IgD-negative memory B cell (primary cell): ENCODE results near the gene ARHGAP22. TPM values are rescaled to one million over a fixed set of nuclear protein-coding genes. Genes with fewer than 3 reads are reported as not detected.

Experiments
- H3K27ac Mint-ChIP-seq, 3 donors: one replicate each; pipeline ENCODE4 v1.8.0; 2020 to 2022; ENCODE audit warnings: mild to moderate bottlenecking in 3 of 3, mixed read lengths in 3 of 3, moderate library complexity in 1 of 3
- H3K27me3 Mint-ChIP-seq: one replicate; pipeline ENCODE4 v1.8.0; 2021; ENCODE audit warnings: mixed read lengths
- H3K36me3 Mint-ChIP-seq: one replicate; pipeline ENCODE4 v1.8.0; 2020; ENCODE audit warnings: mild to moderate bottlenecking, mixed read lengths
- H3K4me1 Mint-ChIP-seq, 3 donors: one replicate each; pipeline ENCODE4 v1.8.0; 2020 to 2022; ENCODE audit warnings: mixed read lengths in 3 of 3, mild to moderate bottlenecking in 1 of 3
- H3K4me3 Mint-ChIP-seq, 4 donors: one replicate each; pipeline ENCODE4 v1.8.0; 2020 to 2022; ENCODE audit warnings: mild to moderate bottlenecking in 4 of 4, mixed read lengths in 4 of 4, moderate library complexity in 3 of 4
- H3K9me3 Mint-ChIP-seq, 3 donors: one replicate each; pipeline ENCODE4 v1.8.0; 2020 to 2021; ENCODE audit warnings: mixed read lengths in 3 of 3, mild to moderate bottlenecking in 1 of 3
- polyA plus RNA-seq: library from polyadenylated mRNA; unstranded; fragments of 300-500 nt; fragmentation: Illumina TruSeq; gene quantifications from one replicate; pipeline ENCODE4 v1.2.3, GENCODE V29; 2021

The ARHGAP22 gene
- polyA plus RNA-seq, 1 donor from 2014 or later, result 0.64 TPM

- Mint-ChIP-seq H3K9me3 (peaks cover 0 to 2% (median 0%) of the 10 kb centered on the region in 3 donors), H3K4me1 (no peaks in the 10 kb centered on the region), H3K4me3 (no peak overlapping the region), H3K36me3 (no peaks in the 10 kb centered on the region), H3K27me3 (peaks cover 6% of the 10 kb centered on the region), H3K27ac (no peak overlapping the region)
These were observed 123.5 kb downstream of the ARHGAP22 start for GRCh38 chr10:48481385-48481784.

- H3K27ac Mint-ChIP-seq, result no peak overlapping the region
- no peaks in the 10 kb centered on the region for H3K4me1 Mint-ChIP-seq
- no peaks in the 10 kb centered on the region for H3K36me3 Mint-ChIP-seq
- H3K27me3 Mint-ChIP-seq, result peaks cover 7% of the 10 kb centered on the region
- H3K4me3 Mint-ChIP-seq, result no peak overlapping the region
- peaks cover 0 to 2% (median 0%) of the 10 kb centered on the region in 3 donors for H3K9me3 Mint-ChIP-seq
These were observed 124.2 kb downstream of the ARHGAP22 start for GRCh38 chr10:48480397-48481374.

DNA sequence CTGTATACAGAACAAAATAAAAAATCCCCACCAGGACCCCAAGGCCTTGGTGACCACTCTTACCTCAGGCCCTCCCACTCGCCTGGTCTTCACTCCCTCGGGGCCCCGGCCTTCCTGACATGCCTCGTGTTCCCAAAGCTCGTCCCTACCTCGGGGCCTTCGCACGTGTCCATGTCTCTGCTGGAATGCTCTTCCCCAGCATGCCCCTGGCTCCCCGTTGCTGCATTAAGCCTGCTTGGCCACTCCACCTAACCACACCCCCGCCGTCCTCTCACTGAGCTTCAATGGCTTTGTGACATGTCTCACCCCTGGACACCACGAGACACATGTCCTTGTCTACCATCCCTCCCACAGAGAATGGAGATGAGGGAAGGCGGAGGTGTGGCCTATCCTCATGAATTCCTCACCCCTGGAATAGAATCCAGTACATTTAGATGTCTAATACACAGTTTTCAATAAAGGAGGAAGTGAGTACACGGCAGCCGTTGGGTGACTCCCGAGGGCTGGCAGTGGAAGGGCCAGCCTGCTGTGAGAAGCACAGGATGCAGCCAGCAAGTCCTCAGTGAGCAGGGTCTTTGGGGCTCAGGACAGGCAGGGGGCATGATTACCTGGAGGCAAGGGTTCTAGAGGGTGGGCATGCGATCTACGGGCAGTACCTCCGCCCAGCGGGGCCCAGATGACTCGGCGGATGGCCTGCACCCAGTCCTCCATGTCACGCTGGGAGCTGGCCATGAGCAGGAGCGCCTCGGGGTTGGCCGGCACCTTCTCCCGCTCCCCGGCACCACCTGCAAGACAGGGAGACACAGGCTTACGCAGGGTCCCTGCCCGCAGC lies 125.7 kb downstream of the ARHGAP22 start:
- Mint-ChIP-seq H3K27ac (no peak overlapping the region), H3K9me3 (peaks cover 0 to 2% (median 0%) of the 10 kb centered on the region in 3 donors), H3K4me1 (no peaks in the 10 kb centered on the region), H3K36me3 (no peaks in the 10 kb centered on the region), H3K4me3 (no peak overlapping the region), H3K27me3 (peaks cover 6% of the 10 kb centered on the region)

- Mint-ChIP-seq H3K36me3 (no peaks in the 10 kb centered on the region), H3K4me1 (no peaks in the 10 kb centered on the region), H3K27ac (no peak overlapping the region), H3K4me3 (no peak overlapping the region), H3K9me3 (peaks cover 0 to 2% (median 0%) of the 10 kb centered on the region in 3 donors), H3K27me3 (peaks cover 6% of the 10 kb centered on the region)
These were observed 126.4 kb downstream of the ARHGAP22 start for GRCh38 chr10:48478469-48478868.

- no peaks in the 10 kb centered on the region for H3K4me1 Mint-ChIP-seq
- no peak overlapping the region for H3K4me3 Mint-ChIP-seq
- H3K36me3 Mint-ChIP-seq, result no peaks in the 10 kb centered on the region
- H3K9me3 Mint-ChIP-seq, result peaks cover 0 to 2% (median 0%) of the 10 kb centered on the region in 3 donors
- peak overlapping the region in 1 of 3 donors; percentile 69 for H3K27ac Mint-ChIP-seq
- peaks cover 6% of the 10 kb centered on the region for H3K27me3 Mint-ChIP-seq
These were observed 127.3 kb downstream of the ARHGAP22 start for GRCh38 chr10:48477616-48478015.

DNA sequence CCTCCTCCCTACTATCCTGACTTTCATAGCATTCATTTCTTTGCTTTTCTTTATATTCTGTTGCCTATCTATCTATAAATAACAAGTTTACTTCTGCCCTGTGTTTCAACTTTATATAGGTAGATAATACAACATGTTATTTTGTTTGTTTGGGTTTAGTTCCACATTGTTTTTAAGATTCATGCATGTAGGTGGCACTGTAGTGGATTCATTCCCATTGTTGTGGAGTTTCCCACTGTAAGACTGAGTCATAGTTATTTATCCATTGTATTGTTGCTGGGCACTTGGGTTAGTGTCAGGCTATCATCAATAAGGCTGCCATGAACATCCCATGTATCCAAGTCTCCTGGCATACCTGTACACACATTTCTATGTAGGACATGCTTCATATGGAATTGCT lies 127.7 kb downstream of the ARHGAP22 start:
- H3K36me3 Mint-ChIP-seq, result no peaks in the 10 kb centered on the region
- H3K4me1 Mint-ChIP-seq, result no peaks in the 10 kb centered on the region
- H3K27ac Mint-ChIP-seq, result no peak overlapping the region
- no peak overlapping the region for H3K4me3 Mint-ChIP-seq
- H3K9me3 Mint-ChIP-seq, result peaks cover 0 to 2% (median 0%) of the 10 kb centered on the region in 3 donors
- H3K27me3 Mint-ChIP-seq, result peaks cover 6% of the 10 kb centered on the region

- H3K4me1 Mint-ChIP-seq, result no peaks in the 10 kb centered on the region
- no peak overlapping the region for H3K4me3 Mint-ChIP-seq
- no peaks in the 10 kb centered on the region for H3K36me3 Mint-ChIP-seq
- no peak overlapping the region for H3K27ac Mint-ChIP-seq
- peaks cover 6% of the 10 kb centered on the region for H3K27me3 Mint-ChIP-seq
- H3K9me3 Mint-ChIP-seq, result peaks cover 0 to 2% (median 0%) of the 10 kb centered on the region in 3 donors
These were observed 128.4 kb downstream of the ARHGAP22 start for GRCh38 chr10:48476279-48476982.

- Mint-ChIP-seq H3K27ac (no peak overlapping the region), H3K27me3 (peaks cover 6% of the 10 kb centered on the region), H3K4me1 (no peaks in the 10 kb centered on the region), H3K9me3 (peaks cover 0 to 2% (median 0%) of the 10 kb centered on the region in 3 donors), H3K36me3 (no peaks in the 10 kb centered on the region), H3K4me3 (no peak overlapping the region)
These were observed 129.0 kb downstream of the ARHGAP22 start for GRCh38 chr10:48475943-48476278.

- H3K9me3 Mint-ChIP-seq, result peaks cover 0 to 2% (median 0%) of the 10 kb centered on the region in 3 donors
- no peak overlapping the region for H3K27ac Mint-ChIP-seq
These were observed 130.0 kb downstream of the ARHGAP22 start for GRCh38 chr10:48474765-48475365.

GRCh38 chr10:48473704-48474103 lies 131.2 kb downstream of the ARHGAP22 start:
- H3K4me3 Mint-ChIP-seq, result no peak overlapping the region
- H3K9me3 Mint-ChIP-seq, result peaks cover 0 to 2% (median 0%) of the 10 kb centered on the region in 3 donors
- no peak overlapping the region for H3K27ac Mint-ChIP-seq
- H3K4me1 Mint-ChIP-seq, result no peaks in the 10 kb centered on the region
- peaks cover 2% of the 10 kb centered on the region for H3K27me3 Mint-ChIP-seq
- no peaks in the 10 kb centered on the region for H3K36me3 Mint-ChIP-seq

More at GRCh38 chr10:48474765-48475365, 130.0 kb downstream of the ARHGAP22 start:
- Mint-ChIP-seq H3K27me3 (peaks cover 6% of the 10 kb centered on the region), H3K4me1 (no peaks in the 10 kb centered on the region), H3K36me3 (no peaks in the 10 kb centered on the region), H3K4me3 (no peak overlapping the region)

- H3K27me3 Mint-ChIP-seq, result peaks cover 2% of the 10 kb centered on the region
- no peaks in the 10 kb centered on the region for H3K36me3 Mint-ChIP-seq
- peaks cover 0 to 2% (median 0%) of the 10 kb centered on the region in 3 donors for H3K9me3 Mint-ChIP-seq
- H3K4me3 Mint-ChIP-seq, result no peak overlapping the region
- no peak overlapping the region for H3K27ac Mint-ChIP-seq
- no peaks in the 10 kb centered on the region for H3K4me1 Mint-ChIP-seq
These were observed 132.3 kb downstream of the ARHGAP22 start for GRCh38 chr10:48472501-48473069.

DNA sequence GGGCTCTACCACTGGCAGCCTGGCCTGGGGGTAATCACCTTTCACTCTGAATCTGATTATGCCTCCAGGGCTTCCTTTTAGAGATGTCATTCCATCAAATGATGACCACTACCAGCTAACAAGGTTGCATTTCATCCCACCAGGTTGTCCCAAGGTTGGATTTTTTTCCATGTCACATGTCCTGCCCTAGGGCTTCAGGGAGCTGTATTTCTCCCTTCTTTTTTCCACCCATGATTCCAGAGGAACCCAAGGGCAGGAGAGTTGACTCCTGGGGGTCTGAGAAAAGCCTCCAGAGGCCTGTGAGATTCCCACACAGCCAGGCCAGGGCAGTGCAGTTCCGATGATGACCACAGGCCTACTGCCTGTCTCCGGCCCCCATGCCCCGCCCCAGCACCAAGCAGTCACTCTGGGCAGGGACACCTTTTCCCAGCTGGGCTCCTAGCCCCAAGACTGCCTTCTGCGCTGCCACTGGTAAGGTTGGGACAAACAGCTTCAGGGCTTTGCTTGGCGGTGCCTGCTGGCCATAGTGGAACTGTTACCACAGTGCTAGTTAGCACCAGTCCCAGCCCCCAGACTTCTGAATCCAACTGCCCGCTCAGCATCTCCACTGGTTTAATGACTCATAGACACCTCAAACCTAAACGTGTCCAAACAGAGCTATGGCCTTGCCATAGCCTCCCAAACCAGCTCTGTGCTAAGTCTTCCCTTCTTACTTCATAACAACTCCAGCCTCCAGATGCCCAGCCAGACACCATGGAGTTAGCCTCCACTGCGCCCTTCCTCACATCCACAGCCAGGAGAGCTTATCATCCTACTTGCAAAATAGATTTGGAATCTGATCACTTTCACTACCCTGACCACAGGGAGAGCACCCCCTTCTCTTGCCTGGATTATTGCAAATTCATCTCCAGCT lies 133.7 kb downstream of the ARHGAP22 start:
- H3K9me3 Mint-ChIP-seq, result no peaks in the 10 kb centered on the region
- no peaks in the 10 kb centered on the region for H3K36me3 Mint-ChIP-seq
- no peak overlapping the region for H3K4me3 Mint-ChIP-seq
- no peaks in the 10 kb centered on the region for H3K4me1 Mint-ChIP-seq
- H3K27ac Mint-ChIP-seq, result no peak overlapping the region
- H3K27me3 Mint-ChIP-seq, result peaks cover 2% of the 10 kb centered on the region

- no peak overlapping the region for H3K4me3 Mint-ChIP-seq
- H3K27me3 Mint-ChIP-seq, result no peaks in the 10 kb centered on the region
- H3K27ac Mint-ChIP-seq, result peak overlapping the region in 1 of 3 donors; percentile 26
- H3K36me3 Mint-ChIP-seq, result no peaks in the 10 kb centered on the region
- H3K4me1 Mint-ChIP-seq, result no peaks in the 10 kb centered on the region
- no peaks in the 10 kb centered on the region for H3K9me3 Mint-ChIP-seq
These were observed 134.6 kb downstream of the ARHGAP22 start for GRCh38 chr10:48470115-48470892.
